BE2C (cell line): ENCODE results near the gene PRDM9.

Source experiments
- DNase-seq: peaks from one replicate; pipeline ENCODE4 v3.0.0-alpha.2; 2020
- H3K27me3 ChIP-seq: fragments of 250-450 bp; sonication (Bioruptor Pico); 2 replicates; pipeline ENCODE4 v1.5.1; 2020; ENCODE audit warnings: mild to moderate bottlenecking
- H3K36me3 ChIP-seq: fragments of 250-450 bp; sonication (Bioruptor Pico); 2 replicates; pipeline ENCODE4 v1.5.1; 2020; ENCODE audit warnings: mild to moderate bottlenecking
- H3K4me1 ChIP-seq: fragments of 250-450 bp; sonication (Bioruptor Pico); 2 replicates; pipeline ENCODE4 v1.5.1; 2020
- H3K4me3 ChIP-seq: 2 replicates; pipeline ENCODE4 v1.5.1; 2011; ENCODE audit warnings: low read depth, low read length
- H3K9me3 ChIP-seq: fragments of 250-450 bp; sonication (Bioruptor Pico); 2 replicates; pipeline ENCODE4 v1.5.1; 2020
- TF ChIP-seq, protein P1 (sequence below): IDR thresholded peaks from 2 replicates; pipeline ENCODE4 v1.5.1; 2012; ENCODE audit warnings: mild to moderate bottlenecking, low read depth, low read length

The PRDM9 gene

DNA sequence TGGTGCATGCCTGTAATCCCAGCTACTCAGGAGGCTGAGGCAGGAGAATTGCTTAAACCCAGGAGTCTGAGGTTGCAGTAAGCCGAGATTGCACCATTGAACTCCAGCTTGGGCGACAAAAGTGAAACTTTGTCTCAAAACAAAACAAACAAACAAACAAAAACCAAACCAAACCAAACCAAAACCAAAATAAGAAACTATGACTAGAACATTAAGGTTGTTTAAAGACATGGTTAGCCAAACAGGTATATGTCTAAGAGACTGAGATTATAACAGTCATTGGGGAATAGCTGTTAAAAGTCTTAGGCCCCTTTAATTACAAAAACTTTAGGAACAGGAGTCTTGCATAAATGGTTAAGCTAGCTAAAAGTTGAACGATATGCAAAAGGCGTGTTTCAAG is 63.6 kb downstream of the PRDM9 start:
- no peak for DNase-seq
- Histone ChIP-seq H3K36me3 (no peaks in the 10 kb centered on the region), H3K4me3 (no peak overlapping the region), H3K27me3 (no peaks in the 10 kb centered on the region), H3K9me3 (no peaks in the 10 kb centered on the region), H3K4me1 (no peaks in the 10 kb centered on the region)
- TF ChIP-seq, protein P1, sequence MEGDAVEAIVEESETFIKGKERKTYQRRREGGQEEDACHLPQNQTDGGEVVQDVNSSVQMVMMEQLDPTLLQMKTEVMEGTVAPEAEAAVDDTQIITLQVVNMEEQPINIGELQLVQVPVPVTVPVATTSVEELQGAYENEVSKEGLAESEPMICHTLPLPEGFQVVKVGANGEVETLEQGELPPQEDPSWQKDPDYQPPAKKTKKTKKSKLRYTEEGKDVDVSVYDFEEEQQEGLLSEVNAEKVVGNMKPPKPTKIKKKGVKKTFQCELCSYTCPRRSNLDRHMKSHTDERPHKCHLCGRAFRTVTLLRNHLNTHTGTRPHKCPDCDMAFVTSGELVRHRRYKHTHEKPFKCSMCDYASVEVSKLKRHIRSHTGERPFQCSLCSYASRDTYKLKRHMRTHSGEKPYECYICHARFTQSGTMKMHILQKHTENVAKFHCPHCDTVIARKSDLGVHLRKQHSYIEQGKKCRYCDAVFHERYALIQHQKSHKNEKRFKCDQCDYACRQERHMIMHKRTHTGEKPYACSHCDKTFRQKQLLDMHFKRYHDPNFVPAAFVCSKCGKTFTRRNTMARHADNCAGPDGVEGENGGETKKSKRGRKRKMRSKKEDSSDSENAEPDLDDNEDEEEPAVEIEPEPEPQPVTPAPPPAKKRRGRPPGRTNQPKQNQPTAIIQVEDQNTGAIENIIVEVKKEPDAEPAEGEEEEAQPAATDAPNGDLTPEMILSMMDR = no peak
